Progenitor cell of endocrine pancreas (in vitro differentiated cells): Measurements from ENCODE around the gene CCDC33. TPM values are rescaled to one million over a fixed set of nuclear protein-coding genes. Genes with fewer than 3 reads are reported as not detected.

Source experiments
- DNase-seq: peaks from one replicate; pipeline ENCODE4 v3.0.0; 2021; ENCODE audit warnings: low spot score; ENCODE audit not compliant: unreplicated experiment
- H3K27ac Mint-ChIP-seq: 2 replicates; pipeline ENCODE4 v1.8.0; 2021; ENCODE audit warnings: mild to moderate bottlenecking, moderate library complexity, mixed read lengths
- H3K27me3 Mint-ChIP-seq: 2 replicates; pipeline ENCODE4 v1.8.0; 2021; ENCODE audit warnings: mixed read lengths
- H3K36me3 Mint-ChIP-seq: 2 replicates; pipeline ENCODE4 v1.8.0; 2022; ENCODE audit warnings: mixed read lengths; ENCODE audit not compliant: insufficient read depth
- H3K4me1 Mint-ChIP-seq: 2 replicates; pipeline ENCODE4 v1.8.0; 2021; ENCODE audit warnings: low read depth, mixed read lengths
- H3K4me3 Mint-ChIP-seq: 2 replicates; pipeline ENCODE4 v1.8.0; 2021; ENCODE audit warnings: low read depth, mild to moderate bottlenecking, moderate library complexity, mixed read lengths
- H3K9me3 Mint-ChIP-seq: 2 replicates; pipeline ENCODE4 v1.8.0; 2021; ENCODE audit warnings: low read depth, mixed read lengths
- long read RNA-seq: library from polyadenylated mRNA; unstranded; transcript quantifications from one replicate; pipeline ENCODE4 v2.0.0, GENCODE V29; 2020
- total RNA-seq: library from RNA; stranded (reverse); gene quantifications from 2 replicates; pipeline ENCODE4 v1.2.1, GENCODE V29; 2021
- TF ChIP-seq, protein P1 (sequence below): fragments of 200-600 bp; sonication (generic); IDR thresholded peaks from one replicate; pipeline ENCODE4 v1.5.0; 2021; ENCODE audit warnings: antibody characterized with exemption, mild to moderate bottlenecking; ENCODE audit not compliant: unreplicated experiment

The CCDC33 gene
- total RNA-seq = 0.84 and 2.0 TPM in 2 replicates
- long read RNA-seq = 0 reads

DNA sequence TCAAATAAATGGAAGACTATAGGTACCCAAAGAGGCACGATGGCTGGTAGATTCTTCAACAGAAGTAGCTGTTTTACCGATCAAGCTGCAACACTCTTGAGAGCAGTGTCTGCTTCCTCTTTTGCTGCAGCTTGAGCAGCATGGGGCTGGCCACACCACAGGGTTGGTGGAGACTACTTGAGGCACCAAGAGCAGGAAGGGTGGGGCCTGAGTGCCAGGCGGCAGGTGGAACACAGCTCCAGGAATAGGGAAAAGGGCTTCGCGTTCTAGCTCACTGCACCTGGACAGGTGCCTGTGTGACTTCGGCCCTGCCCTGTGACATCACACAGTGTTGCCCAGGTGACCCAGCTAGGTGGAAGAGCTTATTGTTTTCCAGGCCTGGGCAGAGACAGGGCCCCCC is at the start of gene CCDC33:
Gene CCDC33 (plus strand): TSS at position 365 of the 400 bp plus-strand sequence. CDS start 394 bp downstream, outside the sequence.
- DNase-seq = no peak
- Mint-ChIP-seq H3K4me3 (no peak within 1 kb of the TSS), H3K4me1 (peaks cover 1% of the 10 kb centered on the region), H3K36me3 (no peaks in the 10 kb centered on the region), H3K27ac (no peak within 1 kb of the TSS), H3K27me3 (peaks cover 24% of the 10 kb centered on the region), H3K9me3 (no peaks in the 10 kb centered on the region)
- TF ChIP-seq, protein P1, sequence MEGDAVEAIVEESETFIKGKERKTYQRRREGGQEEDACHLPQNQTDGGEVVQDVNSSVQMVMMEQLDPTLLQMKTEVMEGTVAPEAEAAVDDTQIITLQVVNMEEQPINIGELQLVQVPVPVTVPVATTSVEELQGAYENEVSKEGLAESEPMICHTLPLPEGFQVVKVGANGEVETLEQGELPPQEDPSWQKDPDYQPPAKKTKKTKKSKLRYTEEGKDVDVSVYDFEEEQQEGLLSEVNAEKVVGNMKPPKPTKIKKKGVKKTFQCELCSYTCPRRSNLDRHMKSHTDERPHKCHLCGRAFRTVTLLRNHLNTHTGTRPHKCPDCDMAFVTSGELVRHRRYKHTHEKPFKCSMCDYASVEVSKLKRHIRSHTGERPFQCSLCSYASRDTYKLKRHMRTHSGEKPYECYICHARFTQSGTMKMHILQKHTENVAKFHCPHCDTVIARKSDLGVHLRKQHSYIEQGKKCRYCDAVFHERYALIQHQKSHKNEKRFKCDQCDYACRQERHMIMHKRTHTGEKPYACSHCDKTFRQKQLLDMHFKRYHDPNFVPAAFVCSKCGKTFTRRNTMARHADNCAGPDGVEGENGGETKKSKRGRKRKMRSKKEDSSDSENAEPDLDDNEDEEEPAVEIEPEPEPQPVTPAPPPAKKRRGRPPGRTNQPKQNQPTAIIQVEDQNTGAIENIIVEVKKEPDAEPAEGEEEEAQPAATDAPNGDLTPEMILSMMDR = no peak

DNA sequence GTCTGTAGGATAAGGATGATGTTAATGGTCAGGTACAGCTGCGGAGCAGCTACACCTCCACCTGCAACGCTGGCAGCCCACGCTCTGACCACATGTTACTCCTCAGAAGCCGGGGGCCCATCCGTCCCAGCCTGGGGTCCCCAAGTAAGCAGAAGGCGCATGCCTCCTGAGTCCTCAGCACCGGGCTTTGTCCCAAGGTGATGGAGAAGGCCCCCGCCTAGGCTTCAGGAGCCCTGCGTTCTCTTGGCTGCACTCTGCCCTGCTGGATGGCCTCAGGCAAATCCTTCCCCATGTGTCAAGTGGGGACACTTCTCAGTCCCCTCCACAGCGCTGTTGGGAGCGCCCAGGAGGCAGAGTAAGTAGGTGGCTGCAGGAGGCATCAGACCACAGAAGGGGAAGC is 47.9 kb upstream of the CCDC33 start:
- H3K9me3 Mint-ChIP-seq = no peaks in the 10 kb centered on the region
- H3K4me3 Mint-ChIP-seq = no peak overlapping the region
- no peak overlapping the region for H3K27ac Mint-ChIP-seq
- TF ChIP-seq, protein P1 = no peak
- no peaks in the 10 kb centered on the region for H3K36me3 Mint-ChIP-seq
- no peaks in the 10 kb centered on the region for H3K4me1 Mint-ChIP-seq
- peaks cover 16% of the 10 kb centered on the region for H3K27me3 Mint-ChIP-seq
- DNase-seq = no peak

DNA sequence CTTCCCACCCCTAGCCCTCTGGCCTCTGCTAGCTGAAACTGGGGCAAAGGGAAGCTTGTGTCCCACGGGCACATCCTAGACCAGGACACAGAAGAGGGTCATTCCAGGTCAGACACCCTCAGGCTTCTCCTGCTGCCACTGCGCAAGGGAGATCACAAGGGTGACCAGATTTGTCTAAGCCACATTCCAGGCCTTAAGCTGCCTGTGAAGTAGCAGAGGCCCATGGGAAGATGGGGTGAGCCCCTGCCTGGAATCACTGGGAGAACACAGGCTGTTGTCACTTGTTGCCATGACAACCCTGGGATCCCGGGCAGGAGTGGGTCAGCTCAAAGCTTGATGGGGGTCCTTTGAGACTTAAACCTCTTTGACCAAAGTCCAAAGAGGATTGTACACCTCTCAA is 44.3 kb upstream of the CCDC33 start:
- H3K27me3 Mint-ChIP-seq = peaks cover 6% of the 10 kb centered on the region
- no peaks in the 10 kb centered on the region for H3K9me3 Mint-ChIP-seq
- no peak for DNase-seq
- H3K4me1 Mint-ChIP-seq = no peaks in the 10 kb centered on the region
- TF ChIP-seq, protein P1 = no peak
- H3K4me3 Mint-ChIP-seq = no peak overlapping the region
- no peaks in the 10 kb centered on the region for H3K36me3 Mint-ChIP-seq
- H3K27ac Mint-ChIP-seq = no peak overlapping the region

DNA sequence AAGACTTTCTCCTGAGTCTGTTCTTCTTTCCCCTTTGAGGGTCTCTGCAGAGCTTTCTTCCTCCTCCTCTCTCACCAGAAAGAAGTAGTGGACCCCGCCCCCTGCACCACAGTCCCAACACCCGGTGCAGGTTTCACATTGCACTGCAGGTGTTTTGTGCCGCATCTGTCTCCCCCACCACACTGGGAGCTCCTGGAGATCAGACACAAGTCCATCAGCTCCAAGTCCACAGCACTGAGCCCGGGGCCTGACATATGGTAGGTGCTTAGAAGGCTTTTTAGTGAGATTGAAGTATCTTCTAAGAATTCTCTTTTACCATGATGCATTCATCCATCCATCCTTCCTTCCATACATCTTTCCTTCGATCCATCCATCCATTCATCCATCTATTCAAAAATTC is 43.4 kb upstream of the CCDC33 start:
- Mint-ChIP-seq H3K36me3 (no peaks in the 10 kb centered on the region), H3K27ac (no peak overlapping the region), H3K4me3 (no peak overlapping the region), H3K4me1 (no peaks in the 10 kb centered on the region), H3K27me3 (peaks cover 3% of the 10 kb centered on the region), H3K9me3 (no peaks in the 10 kb centered on the region)
- TF ChIP-seq, protein P1 = no peak
- no peak for DNase-seq

DNA sequence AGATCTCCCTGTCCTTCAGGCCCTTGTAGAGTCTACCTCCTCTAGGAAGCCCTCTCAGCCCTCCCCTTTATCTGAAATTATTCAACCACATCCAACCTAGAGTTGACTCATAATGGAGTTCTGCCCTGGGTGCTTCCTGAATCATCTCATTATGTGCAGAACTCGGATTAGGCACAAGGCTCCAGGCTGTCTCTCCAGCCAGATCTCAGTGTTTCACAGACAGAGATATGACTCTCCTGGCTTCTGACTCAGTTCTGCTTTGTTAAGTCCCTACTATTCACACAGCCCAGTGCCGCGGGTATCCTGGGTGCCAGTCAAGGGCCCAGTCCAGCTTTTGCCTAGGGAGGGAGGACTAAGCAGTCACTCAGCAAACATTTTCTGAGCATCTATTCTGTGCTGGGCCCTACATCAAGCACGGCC is 42.8 kb upstream of the CCDC33 start:
- Mint-ChIP-seq H3K9me3 (no peaks in the 10 kb centered on the region), H3K4me1 (no peaks in the 10 kb centered on the region), H3K4me3 (no peak overlapping the region), H3K27me3 (peaks cover 3% of the 10 kb centered on the region), H3K36me3 (no peaks in the 10 kb centered on the region), H3K27ac (no peak overlapping the region)
- no peak for DNase-seq
- TF ChIP-seq, protein P1 = no peak
